Endothelial cell (in vitro differentiated cells): ENCODE data around the gene HELB. TPM values are rescaled to one million over a fixed set of nuclear protein-coding genes. Genes with fewer than 3 reads are reported as not detected.

ENCODE experiments used
- DNase-seq: peaks from one replicate; pipeline ENCODE4 v3.0.0; 2021; ENCODE audit warnings: low spot score
- H3K27ac Mint-ChIP-seq: one replicate; pipeline ENCODE4 v1.8.0; 2021; ENCODE audit warnings: mixed read lengths, inconsistent platforms; ENCODE audit not compliant: unreplicated experiment
- H3K27me3 Mint-ChIP-seq: one replicate; pipeline ENCODE4 v1.8.0; 2021; ENCODE audit warnings: mild to moderate bottlenecking, moderate library complexity, mixed read lengths, inconsistent platforms; ENCODE audit not compliant: unreplicated experiment
- H3K36me3 Mint-ChIP-seq: one replicate; pipeline ENCODE4 v1.8.0; 2021; ENCODE audit warnings: mild to moderate bottlenecking, low read depth, mixed read lengths, inconsistent platforms; ENCODE audit not compliant: unreplicated experiment
- H3K4me1 Mint-ChIP-seq: one replicate; pipeline ENCODE4 v1.8.0; 2021; ENCODE audit warnings: mild to moderate bottlenecking, mixed read lengths, inconsistent platforms; ENCODE audit not compliant: unreplicated experiment
- H3K4me3 Mint-ChIP-seq: one replicate; pipeline ENCODE4 v1.8.0; 2021; ENCODE audit warnings: mild to moderate bottlenecking, mixed read lengths, inconsistent platforms; ENCODE audit not compliant: unreplicated experiment
- H3K9me3 Mint-ChIP-seq: one replicate; pipeline ENCODE4 v1.8.0; 2021; ENCODE audit warnings: mixed read lengths, inconsistent platforms; ENCODE audit not compliant: unreplicated experiment
- CTCF ChIP-seq: fragments of 200-600 bp; sonication (generic); IDR thresholded peaks from one replicate; pipeline ENCODE4 v1.5.0; 2021; ENCODE audit warnings: antibody characterized with exemption; ENCODE audit not compliant: unreplicated experiment
- total RNA-seq: library from RNA; stranded (reverse); fragmentation: NEBNext Ultra II Directional; extraction: Animal tissue kit (Norgen Biotek cat#: 25700); gene quantifications from one replicate; pipeline ENCODE4 v1.2.1, GENCODE V29; 2021; ENCODE audit not compliant: unreplicated experiment

HELB gene
- total RNA-seq, 1 donor from 2014 or later = 3.7 TPM

- TF ChIP-seq CTCF = no peak
- H3K27ac Mint-ChIP-seq = no peak overlapping the region
- H3K36me3 Mint-ChIP-seq = peaks cover 12% of the 10 kb centered on the region
- no peak overlapping the region for H3K4me3 Mint-ChIP-seq
- H3K27me3 Mint-ChIP-seq = peaks cover 2% of the 10 kb centered on the region
- no peak for DNase-seq
- H3K4me1 Mint-ChIP-seq = no peaks in the 10 kb centered on the region
- H3K9me3 Mint-ChIP-seq = no peaks in the 10 kb centered on the region
Observed at GRCh38 chr12:66335746-66336145, 33.5 kb downstream of the HELB start.

DNA sequence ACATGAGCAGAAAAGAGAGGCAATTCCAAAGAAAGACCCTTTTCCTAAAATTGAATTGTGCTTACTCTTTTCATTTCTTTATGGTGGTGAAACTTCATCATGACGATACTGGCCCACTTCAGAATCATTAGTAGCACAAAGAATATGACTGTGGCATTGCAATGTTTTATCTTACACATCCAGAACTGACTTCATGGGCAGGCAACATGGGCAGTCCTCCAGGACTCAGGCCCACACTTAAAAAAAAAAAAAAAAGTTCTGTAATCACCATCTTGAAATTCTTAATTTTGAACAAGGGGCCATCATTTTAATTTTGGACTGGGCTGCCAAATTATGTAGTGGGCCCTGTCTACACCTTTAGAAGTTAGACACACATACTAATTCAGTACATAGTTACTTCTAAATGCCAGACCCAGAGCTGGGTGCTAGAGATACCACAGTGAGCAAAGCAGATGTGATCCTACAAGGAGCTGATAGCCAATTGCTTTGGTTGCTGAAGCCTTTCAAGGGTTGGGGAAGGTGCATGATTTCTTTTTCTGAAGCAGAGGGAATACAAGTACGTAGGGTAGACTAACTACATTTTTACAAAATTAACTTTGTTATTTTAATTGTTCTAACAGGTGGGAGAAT lies 35.2 kb downstream of the HELB start:
- Mint-ChIP-seq H3K4me1 (no peaks in the 10 kb centered on the region), H3K9me3 (no peaks in the 10 kb centered on the region), H3K4me3 (no peak overlapping the region), H3K27me3 (no peaks in the 10 kb centered on the region), H3K27ac (no peak overlapping the region), H3K36me3 (peaks cover 22% of the 10 kb centered on the region)
- no peak for DNase-seq
- TF ChIP-seq CTCF = no peak

GRCh38 chr12:66340131-66340530 lies 37.8 kb downstream of the HELB start:
- Mint-ChIP-seq H3K27ac (no peak overlapping the region), H3K4me1 (peaks cover 2% of the 10 kb centered on the region), H3K36me3 (peaks cover 22% of the 10 kb centered on the region), H3K9me3 (no peaks in the 10 kb centered on the region), H3K4me3 (no peak overlapping the region), H3K27me3 (peaks cover 2% of the 10 kb centered on the region)
- no peak for DNase-seq
- no peak for TF ChIP-seq CTCF

DNA sequence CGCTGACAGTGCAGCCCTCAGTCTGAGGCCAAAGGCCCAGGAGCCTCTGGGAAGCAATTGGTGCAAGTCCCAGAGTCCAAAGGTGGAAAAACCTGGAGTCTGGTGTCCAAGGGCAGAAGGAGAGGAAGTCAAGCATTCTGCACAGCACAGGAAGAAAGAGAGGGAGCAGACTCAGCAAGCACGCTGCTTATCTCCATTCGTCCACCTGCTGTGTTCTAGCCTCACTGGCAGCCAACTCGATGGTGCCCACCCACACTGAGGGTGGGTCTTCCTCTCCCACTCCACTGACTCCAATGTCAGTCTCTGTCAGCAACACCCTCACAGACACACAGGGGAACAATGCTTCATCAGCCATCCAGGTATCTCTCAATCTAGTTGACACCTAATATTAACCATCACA lies 38.8 kb downstream of the HELB start:
- no peak overlapping the region for H3K27ac Mint-ChIP-seq
- H3K4me3 Mint-ChIP-seq = peak overlapping the region; percentile 67
- no peak for TF ChIP-seq CTCF
- DNase-seq = no peak
- H3K36me3 Mint-ChIP-seq = peaks cover 22% of the 10 kb centered on the region
- no peaks in the 10 kb centered on the region for H3K9me3 Mint-ChIP-seq
- peaks cover 4% of the 10 kb centered on the region for H3K4me1 Mint-ChIP-seq
- peaks cover 2% of the 10 kb centered on the region for H3K27me3 Mint-ChIP-seq

DNA sequence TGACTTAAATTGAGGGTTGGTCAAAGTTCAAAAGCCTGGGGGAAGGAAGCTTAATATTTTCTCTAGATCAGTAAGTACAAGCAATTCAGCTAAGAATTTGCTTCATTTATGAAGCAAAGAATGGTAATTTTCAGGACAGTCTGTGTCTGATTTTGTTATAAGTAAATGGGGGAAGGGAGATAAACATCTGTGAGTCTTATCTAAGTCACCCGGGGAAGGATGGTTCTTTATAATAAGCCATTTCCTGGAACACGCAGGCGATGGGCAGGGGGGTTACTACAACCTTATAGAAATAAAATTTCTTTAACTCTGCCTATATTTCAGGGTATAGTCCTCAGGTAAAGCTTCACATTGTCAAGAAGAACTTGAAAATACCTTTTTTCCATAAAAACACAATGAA lies 42.9 kb downstream of the HELB start:
- Mint-ChIP-seq H3K27ac (no peak overlapping the region), H3K4me1 (peaks cover 4% of the 10 kb centered on the region), H3K36me3 (peaks cover 16% of the 10 kb centered on the region), H3K9me3 (no peaks in the 10 kb centered on the region), H3K27me3 (peaks cover 4% of the 10 kb centered on the region), H3K4me3 (no peak overlapping the region)
- DNase-seq = no peak
- no peak for TF ChIP-seq CTCF
